Stimulated activated CD8-positive, alpha-beta memory T cell treated with anti-CD3 and anti-CD28 coated beads, Interleukin-2, amount 100 ng/mL, for 48 hours (primary cell): ENCODE results near the gene MARCHF3.
"Not testable (repeated sequence)": the region's sequence is repeated elsewhere in the genome, so short reads cannot be mapped to it uniquely, and the experiment has no call there.

Experiments
- DNase-seq, 2 donors: peaks; one replicate each; pipeline ENCODE4 v3.0.0-alpha.2; 2020; ENCODE audit warnings: low read depth in 2 of 2

The MARCHF3 gene

GRCh38 chr5:126954981-126955380 is 75.4 kb downstream of the MARCHF3 start:
- DNase-seq, result no peak

GRCh38 chr5:126953640-126954039 is 76.7 kb downstream of the MARCHF3 start:
- no peak for DNase-seq

GRCh38 chr5:126949475-126949874 is 80.9 kb downstream of the MARCHF3 start:
- DNase-seq, result no peak

- no peak for DNase-seq
Observed at GRCh38 chr5:126948453-126948852, 81.9 kb downstream of the MARCHF3 start.

GRCh38 chr5:126948011-126948355 is 82.4 kb downstream of the MARCHF3 start:
- no peak for DNase-seq

GRCh38 chr5:126947146-126948010 is 83.0 kb downstream of the MARCHF3 start:
- DNase-seq, result no peak

- not testable (repeated sequence) for DNase-seq
Observed at GRCh38 chr5:126942908-126943307, 87.5 kb downstream of the MARCHF3 start.

- DNase-seq, result no peak
Observed at GRCh38 chr5:126941403-126941802, 89.0 kb downstream of the MARCHF3 start.

GRCh38 chr5:126939887-126940286 is 90.5 kb downstream of the MARCHF3 start:
- DNase-seq, result no peak

- DNase-seq, result no peak
Observed at GRCh38 chr5:126938466-126938865, 91.9 kb downstream of the MARCHF3 start.

- DNase-seq, result no peak
Observed at GRCh38 chr5:126937771-126938170, 92.6 kb downstream of the MARCHF3 start.

- no peak for DNase-seq
Observed at GRCh38 chr5:126936775-126937418, 93.5 kb downstream of the MARCHF3 start.

GRCh38 chr5:126931963-126932660 is 98.2 kb downstream of the MARCHF3 start:
- no peak for DNase-seq

GRCh38 chr5:126928041-126928440 is 102.3 kb downstream of the MARCHF3 start:
- DNase-seq, result no peak

GRCh38 chr5:126927429-126927828 is 102.9 kb downstream of the MARCHF3 start:
- DNase-seq, result no peak

- no peak for DNase-seq
Observed at GRCh38 chr5:126926187-126926586, 104.2 kb downstream of the MARCHF3 start.

- no peak for DNase-seq
Observed at GRCh38 chr5:126925482-126925881, 104.9 kb downstream of the MARCHF3 start.

- DNase-seq, result no peak
Observed at GRCh38 chr5:126924331-126925033, 105.9 kb downstream of the MARCHF3 start.

- DNase-seq, result no peak
Observed at GRCh38 chr5:126921241-126922091, 108.9 kb downstream of the MARCHF3 start.

GRCh38 chr5:126920291-126920690 is 110.1 kb downstream of the MARCHF3 start:
- DNase-seq, result no peak

- no peak for DNase-seq
Observed at GRCh38 chr5:126919566-126919965, 110.8 kb downstream of the MARCHF3 start.
